Astrocyte (in vitro differentiated cells and primary cell): Measurements from ENCODE around the gene LRRC10.

Experiments used
- CTCF ChIP-seq: IDR thresholded peaks from 2 replicates; pipeline ENCODE4 v1.5.1; 2011; ENCODE audit warnings: low read depth, mild to moderate bottlenecking, inconsistent platforms, low read length, moderate library complexity; ENCODE audit not compliant: insufficient read depth
- EZH2 ChIP-seq: IDR thresholded peaks from 2 replicates; pipeline ENCODE4 v1.6.1; 2012; ENCODE audit warnings: mild to moderate bottlenecking, low read length, inconsistent platforms; ENCODE audit not compliant: insufficient read depth

DNA sequence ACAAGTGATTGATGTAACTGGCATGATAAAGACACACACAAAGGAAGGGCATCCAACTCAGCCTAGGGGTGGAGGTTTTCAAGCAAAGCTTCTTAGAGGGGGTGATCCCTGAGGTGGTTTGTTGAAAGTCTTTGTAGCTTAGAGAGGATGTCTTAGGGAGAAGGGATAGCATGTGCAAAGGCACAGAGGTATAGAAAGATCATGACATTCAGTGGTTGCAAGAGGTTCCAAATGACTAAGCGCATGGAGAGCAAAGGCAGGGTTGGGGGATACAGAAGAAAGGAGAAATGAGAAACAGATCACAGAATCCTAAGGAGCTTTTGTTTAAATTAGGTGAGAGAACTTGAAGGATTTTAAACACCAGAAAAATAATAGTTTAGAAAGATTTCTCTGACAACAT, 30.6 kb downstream of the LRRC10 start:
- TF ChIP-seq CTCF (no peak), EZH2 (no peak)
